HK-2 (cell line): Measurements from ENCODE around the gene ZNF280D.
"Not testable (repeated sequence)": the region's sequence is repeated elsewhere in the genome, so short reads cannot be mapped to it uniquely, and the experiment has no call there.

ENCODE experiments used
- DNase-seq: peaks from one replicate; pipeline ENCODE4 v3.0.0-alpha.2; 2018; ENCODE audit not compliant: unreplicated experiment

ZNF280D gene, protein sequence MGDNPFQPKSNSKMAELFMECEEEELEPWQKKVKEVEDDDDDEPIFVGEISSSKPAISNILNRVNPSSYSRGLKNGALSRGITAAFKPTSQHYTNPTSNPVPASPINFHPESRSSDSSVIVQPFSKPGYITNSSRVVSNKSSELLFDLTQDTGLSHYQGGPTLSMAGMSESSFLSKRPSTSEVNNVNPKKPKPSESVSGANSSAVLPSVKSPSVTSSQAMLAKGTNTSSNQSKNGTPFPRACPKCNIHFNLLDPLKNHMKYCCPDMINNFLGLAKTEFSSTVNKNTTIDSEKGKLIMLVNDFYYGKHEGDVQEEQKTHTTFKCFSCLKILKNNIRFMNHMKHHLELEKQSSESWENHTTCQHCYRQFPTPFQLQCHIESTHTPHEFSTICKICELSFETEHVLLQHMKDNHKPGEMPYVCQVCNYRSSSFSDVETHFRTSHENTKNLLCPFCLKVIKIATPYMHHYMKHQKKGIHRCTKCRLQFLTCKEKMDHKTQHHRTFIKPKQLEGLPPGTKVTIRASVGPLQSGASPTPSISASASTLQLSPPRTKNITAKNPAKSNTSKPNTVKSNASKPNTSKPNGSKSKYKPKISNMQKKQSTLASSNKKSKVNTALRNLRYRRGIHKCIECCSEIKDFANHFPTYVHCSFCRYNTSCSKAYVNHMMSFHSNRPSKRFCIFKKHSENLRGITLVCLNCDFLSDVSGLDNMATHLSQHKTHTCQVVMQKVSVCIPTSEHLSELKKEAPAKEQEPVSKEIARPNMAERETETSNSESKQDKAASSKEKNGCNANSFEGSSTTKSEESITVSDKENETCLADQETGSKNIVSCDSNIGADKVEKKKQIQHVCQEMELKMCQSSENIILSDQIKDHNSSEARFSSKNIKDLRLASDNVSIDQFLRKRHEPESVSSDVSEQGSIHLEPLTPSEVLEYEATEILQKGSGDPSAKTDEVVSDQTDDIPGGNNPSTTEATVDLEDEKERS

DNA sequence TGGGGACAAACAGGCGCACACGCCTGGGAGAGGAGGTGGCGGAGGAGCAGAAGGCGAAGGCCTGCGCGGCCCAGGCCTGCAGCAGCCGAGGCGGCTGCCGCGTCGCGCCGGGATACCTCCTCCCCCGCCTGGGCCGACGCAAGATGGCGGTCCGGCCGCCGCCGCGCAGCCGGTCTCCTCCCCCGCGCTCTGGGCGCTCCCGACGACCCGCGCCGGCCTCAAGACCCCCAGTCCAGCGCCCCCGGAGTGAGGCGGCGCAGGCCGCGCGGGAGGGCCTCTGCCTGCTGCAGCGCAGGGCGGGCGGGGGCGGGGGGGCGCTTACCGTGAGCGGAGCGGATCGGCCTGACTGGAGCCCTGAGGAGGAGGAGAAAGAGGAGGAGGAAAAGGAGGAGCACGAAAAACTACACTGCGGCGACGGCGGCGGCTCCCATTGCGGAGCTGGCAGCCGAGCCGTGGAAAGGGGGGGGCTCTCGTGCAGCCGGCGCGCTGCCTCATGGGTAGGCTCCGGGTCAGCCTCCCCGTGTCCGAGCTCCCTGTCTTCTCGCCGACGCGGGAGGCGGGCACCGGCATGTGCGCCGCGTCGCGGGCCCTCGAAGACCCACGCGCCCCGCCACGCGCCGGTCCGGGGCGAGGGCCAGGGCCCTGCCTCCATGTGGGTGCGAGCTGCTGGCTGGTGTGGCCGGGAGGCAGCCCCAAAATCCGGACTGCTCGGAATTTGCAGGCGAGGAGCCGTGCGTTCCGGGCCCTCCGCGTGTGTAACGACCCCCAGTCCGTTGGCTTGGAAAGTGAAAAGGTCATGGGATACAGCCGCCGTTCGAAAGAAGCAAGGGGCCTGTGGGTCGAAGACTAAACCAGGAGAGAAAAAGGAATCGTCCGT lies at the start of gene ZNF280D:
Gene ZNF280D, minus strand, starts transcription at position 374 of the 877 bp plus-strand sequence. CDS start 26,400 bp downstream, outside the sequence.
- peak; percentile 82 for DNase-seq

DNA sequence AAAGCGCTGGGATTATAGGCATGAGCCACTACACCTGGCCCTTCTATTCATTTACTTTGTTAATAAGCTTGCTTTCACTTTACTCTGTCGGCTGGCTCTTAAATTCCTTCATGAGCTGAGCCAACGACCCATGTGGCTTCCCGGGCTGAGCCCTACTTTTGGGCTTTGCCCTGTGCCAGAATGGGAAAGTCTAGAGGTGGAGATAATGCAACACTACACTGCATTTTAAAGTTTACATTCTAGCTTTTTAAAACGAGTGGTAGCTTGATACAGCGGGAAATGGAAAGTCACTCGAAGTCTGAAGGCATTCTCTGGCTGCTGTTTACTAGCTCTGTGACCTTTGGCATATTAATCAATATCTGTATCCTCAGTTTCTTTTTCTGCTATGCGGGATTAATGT lies 49.0 kb upstream of the ZNF280D start:
- no peak for DNase-seq

DNA sequence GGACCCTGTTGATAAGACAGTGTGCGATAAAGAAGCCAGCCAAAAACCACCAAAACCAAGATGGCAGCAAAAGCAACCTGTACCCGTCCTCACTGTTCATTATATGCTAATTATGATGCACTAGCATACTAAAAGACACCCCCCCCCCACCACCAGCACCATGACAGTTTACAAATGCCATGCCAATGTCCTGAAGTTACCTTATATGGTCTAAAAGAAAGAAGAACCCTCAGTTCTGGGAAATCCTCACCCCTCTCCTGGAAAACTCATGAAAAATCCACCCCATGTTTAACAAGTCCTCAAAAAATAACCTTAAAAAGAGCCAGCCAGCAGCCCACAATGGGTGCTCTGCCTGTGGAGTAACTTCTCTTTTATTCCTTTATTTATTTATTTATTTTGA lies 48.4 kb upstream of the ZNF280D start:
- no peak for DNase-seq

DNA sequence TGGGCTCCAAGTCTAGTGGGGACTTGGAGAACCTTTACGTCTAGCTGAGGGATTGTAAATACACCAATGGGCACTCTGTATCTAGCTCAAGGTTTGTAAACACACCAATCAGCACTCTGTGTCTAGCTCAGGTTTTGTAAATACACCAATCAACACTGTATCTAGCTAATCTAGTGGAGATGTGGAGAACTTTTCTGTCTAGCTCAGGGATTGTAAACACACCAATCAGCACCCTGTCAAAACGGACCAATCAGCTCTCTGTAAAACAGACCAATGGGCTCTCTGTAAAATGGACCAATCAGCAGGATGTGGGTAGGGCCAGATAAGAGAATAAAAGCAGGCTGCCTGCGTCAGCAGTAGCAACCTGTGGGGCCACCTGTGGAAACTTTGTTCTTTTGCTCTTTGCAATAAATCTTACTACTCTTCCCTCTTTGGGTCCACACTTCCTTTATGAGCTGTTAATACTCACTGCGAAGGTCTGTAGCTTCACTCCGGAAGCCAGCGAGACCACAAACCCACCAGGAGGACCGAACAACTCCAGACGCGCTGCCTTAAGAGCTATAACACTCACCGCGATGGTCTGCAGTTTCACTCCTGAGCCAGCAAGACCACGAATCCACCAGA lies 46.9 kb upstream of the ZNF280D start:
- not testable (repeated sequence) for DNase-seq

DNA sequence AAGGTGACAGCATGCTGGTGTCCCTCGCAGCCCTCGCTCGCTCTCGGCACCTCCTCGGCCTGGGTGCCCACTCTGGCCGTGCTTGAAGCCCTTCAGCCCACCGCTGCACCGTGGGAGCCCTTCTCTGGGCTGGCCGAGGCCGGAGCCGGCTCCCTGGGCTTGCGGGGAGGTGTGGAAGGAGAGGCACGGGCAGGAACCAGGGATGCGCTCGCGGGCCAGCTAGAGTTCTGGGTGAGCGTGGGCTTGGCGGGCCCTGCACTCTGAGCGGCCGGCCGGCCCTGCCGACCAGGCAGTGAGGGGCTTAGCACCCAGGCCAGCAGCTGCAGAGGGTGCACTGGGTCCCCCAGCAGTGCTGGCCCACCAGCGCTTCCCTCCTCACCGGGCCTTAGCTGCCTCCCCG lies 46.1 kb upstream of the ZNF280D start:
- DNase-seq, result not testable (repeated sequence)

DNA sequence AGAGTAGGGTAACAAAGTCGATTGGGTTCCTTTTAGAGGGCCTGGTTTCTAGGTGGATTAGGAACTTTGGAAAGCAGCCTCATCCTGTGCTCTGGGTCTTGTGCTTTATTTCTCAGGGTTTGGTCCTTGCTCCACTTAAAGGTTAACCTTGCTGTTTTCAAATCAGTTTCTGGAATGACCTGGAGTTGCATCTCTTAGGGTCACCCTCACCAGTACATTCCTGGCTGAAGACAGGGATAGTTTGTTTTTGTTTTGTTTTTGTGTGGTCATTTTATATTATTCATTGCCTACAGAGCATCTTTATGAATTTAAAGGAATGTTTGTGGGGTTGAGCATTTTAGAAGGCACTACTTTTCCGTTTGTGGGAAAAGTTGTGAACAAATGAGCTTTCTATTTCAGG lies 45.5 kb upstream of the ZNF280D start:
- no peak for DNase-seq

DNA sequence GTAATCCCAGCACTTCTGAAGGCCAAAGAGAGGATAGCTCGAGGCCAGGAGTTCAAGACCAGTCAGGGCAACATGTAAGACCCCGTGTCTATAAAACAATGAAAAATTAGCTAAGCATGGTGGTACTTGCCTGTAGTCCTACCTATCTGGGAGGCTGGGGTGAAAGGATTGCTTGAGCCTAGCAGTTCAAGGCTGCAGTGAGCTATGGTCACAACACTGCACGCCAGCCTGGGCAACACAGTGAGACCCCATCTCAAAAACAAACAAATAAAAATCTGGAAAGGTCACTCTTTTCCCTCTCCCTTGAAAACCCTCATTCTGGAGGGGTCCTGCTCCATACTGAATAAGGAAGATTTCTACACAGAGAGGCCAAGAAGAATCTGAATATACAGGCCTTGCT lies 43.5 kb upstream of the ZNF280D start:
- no peak for DNase-seq

DNA sequence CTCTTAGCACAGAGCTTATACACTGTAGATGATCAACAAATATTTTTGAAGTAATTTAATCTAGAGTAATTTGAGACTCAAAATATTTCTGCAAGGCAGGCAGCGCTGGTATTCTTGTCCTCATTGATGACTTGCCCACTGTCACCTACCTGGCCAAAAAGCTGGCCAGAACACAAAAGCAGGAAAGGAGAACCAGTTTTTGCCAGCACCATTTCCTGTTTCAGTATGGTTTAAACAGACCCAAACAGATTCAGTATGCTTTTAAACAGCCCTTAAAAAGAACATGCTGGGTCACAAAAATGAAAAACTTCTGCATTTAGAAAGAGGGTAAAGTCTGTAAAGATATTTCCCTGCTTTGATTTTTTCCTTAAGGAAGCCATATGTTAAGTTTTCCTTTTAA lies 42.3 kb upstream of the ZNF280D start:
- DNase-seq, result no peak

DNA sequence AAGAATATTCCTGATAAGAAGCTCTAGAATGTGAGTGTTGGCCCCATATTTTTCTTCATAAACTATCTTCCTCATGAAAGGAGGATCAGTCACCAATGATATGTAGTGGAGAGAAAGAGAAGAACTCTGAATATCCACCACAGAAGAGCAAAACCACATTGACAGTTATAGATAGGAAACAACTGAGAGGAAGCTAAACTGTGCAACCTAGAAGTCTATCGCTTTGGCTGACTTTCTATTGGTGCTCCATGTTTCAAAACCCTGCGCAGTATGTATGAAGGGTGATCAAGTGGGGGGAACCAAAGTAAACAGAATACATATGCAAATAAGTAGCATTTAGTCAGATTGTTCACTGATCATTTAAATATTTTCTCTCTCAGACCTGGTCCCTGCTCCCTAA lies 41.0 kb upstream of the ZNF280D start:
- no peak for DNase-seq

DNA sequence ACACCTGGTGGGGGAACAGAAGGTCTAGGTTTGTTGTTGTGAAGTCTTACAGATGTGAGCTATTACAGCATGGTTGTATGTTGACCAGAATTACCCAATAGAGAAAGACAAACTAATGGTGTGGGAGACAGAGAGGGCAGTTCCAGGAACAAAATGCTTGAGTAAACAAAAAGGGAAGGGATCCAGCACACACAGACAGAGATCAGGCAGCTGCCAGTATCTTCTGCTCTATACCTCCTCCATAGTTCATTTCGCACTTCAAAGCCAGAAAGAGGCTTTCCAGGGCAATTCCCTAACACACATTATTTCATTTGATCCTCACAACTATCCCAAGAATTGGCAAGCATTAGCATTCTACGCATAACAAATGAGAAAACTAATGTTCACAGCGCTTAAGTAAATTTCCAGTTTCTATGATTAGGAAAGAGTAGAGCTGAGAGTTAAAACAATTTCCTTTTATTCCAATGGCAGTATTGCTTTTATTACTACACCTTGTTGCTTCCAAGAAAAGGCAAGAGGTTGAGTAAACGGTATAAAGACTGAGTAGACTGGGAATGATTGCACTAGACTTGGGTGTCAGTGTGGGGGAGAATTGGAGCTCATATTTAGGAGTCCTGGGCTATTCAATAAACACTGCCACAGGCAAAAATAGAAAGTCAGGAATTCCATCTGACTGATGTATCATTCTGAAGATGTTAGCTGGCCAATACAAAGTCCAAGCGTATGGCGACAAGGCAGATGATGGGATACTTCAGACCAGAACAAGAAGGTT lies 39.7 kb upstream of the ZNF280D start:
- DNase-seq, result no peak

DNA sequence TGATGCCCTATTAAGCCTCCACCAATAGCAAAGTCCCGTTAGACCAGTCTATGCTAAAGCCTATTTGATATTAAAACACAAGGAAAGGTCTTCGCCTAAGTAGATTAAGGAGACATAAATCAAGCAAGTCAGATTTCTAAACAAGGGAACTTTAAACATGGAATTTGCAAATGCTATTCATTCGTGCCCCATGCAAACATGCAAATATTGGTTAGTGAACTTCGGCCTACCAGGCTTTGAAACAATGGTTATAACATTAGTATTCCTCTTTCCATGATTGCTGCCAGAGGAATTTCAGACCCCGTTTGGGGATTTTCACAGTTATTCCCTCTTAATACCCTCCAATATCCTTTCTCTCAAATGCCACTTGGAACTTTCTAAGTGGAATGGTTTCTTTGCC lies 36.9 kb upstream of the ZNF280D start:
- no peak for DNase-seq

DNA sequence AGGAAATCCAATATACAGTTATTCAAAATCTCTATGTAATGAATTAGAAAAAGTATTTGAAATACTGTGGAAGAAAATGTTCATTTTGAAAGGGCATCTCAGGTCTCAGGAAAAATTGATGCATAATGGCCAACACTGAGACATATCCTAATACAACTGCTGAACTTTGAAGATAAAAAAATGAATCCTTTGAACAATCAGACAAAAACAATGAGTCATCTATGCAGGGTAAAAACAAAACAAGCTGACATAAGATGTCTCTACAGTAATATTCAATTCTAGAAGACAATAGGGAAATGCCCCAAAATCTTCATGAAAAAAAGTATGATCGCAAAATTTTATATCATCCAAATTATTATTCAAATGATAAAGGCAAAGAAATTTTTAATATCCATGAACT lies 34.0 kb upstream of the ZNF280D start:
- DNase-seq, result no peak

DNA sequence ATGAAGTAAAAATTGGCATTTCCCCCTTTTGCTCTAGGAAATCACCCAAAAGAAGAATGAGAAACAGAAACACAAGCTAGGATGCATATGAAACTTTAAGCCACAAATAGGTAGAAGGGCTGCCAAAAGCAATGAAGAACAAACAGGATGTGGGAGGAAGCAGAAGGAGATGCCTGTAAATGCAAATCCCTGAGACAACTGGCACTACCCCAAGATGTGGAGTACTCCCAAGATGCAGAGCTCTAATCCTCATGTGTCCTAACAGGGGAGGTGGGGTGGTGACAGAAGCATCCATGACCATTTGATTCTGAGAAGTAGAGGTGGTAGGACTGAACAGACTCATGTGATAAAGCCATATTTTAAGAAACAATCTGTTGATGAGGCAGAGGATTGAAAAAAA lies 31.9 kb upstream of the ZNF280D start:
- DNase-seq, result no peak

DNA sequence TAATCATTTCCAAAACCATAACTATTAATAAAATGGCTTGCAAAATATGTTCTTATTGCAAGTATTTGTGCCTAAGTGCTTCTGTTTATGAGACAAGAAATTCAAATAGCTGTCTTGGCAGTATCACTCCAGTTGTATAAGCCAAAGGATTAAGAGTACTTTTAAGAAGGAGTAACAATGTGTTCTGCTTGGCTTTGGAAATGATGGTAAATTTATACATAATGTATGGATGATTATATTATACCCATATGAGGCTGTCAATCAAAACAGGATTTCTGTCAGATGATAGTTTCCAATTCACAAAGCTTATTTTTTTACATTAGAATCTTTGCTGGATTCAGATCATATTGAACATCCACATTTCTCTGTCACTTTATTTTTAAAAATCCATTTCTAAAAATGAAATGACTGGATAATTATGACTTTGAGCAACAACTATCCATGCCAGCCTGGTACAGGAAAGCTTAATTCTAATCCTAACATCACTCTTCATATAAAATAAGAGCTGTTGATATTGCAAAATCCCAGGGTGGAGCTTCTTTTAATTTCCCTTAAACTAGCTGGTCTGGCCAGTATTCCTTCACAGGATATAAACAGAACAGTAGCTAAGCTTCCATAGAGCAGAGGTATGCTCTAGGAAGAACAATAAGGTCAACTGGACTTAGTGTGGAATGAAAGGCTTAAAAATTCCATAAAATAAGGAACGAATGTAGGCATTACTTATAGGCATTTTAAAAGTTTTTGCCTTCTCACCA lies 30.0 kb upstream of the ZNF280D start:
- DNase-seq, result no peak

DNA sequence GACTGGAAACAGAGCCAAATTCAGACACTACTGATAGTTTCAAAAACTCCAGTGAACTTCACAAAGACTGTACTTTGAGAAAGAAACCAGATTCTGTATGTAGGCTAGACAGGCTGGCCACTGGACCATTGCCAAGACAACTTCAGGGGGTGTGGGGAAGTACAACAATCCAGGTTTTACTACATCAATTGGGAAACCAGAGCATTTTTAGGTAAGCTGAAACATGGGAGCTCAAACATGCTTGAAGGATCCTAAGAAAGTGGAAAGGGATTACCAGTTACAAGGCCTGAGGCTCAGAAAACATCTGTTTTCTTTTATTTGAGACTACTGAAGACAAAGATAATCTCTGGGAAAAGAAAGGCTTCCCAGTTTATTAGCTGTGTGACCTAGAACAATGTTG lies 26.9 kb upstream of the ZNF280D start:
- no peak for DNase-seq

DNA sequence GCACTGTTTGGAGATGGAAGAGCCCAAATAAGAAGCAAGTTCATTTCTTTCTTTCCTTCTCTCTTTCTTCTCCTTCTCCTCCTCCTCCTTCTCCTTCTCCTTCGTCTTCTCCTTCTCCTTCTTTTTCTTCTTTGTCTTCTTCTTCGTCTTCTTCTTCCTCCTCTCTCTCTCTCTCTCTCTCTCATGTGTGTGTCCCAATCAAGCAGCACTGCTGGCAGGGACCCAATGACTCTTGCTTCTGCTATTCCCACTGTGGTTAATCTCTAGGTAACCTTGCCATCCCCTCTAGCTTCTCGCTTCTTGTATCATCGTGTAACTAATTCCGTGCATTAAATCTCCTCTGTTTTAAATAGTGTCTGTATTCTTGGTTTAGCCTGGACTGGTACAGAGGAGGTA lies 26.1 kb upstream of the ZNF280D start:
- peak; percentile 22 for DNase-seq

DNA sequence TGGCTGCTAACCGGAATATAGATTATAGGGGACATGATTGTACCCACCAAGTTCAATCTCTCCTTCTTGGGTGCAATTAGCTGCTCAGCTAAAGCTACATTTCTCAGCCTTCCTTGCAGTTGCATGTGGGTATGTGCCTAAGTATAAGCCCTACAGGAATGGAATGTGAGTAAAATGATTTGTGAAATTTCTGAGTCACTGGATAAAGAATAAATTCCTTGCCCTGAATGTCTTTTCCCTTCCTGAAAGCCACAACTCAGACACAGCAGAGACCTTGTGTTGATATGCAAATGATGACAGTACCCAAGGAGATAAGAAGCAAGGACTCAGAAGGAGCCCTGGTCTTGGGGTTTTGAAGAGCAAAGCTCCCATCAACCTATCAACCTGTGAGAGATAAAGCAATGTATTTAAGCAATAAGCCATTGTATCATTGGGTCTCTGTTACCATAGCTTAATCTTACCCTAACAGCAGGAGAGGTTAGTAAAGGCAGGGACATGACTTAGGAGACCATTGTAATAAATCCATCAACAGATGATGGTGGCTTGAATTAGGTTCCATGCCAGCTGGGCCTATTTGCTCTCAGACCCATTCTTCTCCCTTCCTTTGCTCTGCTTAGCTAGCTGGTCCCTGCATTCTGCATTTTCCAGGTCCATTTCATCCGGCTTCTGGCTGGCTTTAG lies 25.6 kb upstream of the ZNF280D start:
- no peak for DNase-seq

DNA sequence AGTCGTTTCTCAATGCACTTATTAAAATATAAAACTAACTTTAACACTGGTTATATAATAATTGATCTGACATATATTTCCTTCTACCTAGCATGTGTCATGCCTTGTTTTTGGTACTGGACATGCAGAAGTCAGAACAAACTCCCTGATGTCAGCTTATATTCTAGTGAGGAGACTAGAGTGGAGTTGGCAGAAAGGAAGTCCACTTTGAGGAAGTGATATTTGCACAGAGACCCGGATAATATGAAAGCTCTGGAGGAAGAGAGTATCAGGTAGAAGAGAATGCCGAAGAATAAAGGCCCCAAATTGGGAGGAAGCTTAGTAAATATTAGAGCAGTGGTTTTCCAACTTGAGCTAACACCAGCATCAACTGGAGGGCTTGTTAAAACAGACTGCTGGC lies 24.6 kb upstream of the ZNF280D start:
- no peak for DNase-seq

DNA sequence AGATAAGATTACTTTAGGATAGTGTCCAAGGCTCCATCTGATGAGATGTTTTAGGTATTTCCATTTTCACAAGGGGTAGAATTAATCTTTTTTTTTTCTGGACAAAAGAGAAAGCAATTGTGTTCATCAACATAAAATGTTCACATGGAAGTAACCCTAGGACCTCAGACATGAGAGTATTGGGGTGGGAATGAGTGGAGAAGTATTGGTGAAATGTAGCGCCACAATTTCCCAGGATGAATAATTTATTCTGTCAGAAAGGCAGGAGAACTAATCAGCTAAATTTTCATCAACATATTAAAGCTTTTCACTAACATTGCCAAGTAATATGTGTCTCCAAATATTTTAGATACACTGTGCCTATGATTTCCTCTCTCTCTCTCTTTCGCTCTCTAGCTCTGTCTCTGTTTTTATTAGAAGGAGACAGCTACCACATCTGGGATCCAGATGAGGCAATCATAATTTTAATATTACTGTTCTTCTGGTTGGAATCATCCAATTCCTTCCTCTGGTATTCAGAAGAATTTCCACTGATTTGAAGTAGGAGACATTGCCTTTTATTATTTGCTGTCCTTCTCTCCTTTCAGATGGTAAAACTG lies 21.6 kb upstream of the ZNF280D start:
- DNase-seq, result no peak
